ENCODE measurements around the gene POGZ.
"Not testable (repeated sequence)": the region's sequence is repeated elsewhere in the genome, so short reads cannot be mapped to it uniquely, and the experiment has no call there.

The POGZ gene

GRCh38 chr1:151436985-151437384 is 22.3 kb downstream of the POGZ start:
- Histone ChIP-seq H3K4me3 (ENCODE audit: low read depth, low read length, poor library complexity, severe bottlenecking) (no peak overlapping the region), H3K79me2 (ENCODE audit: insufficient read depth, low read length) (peaks cover 74% of the 10 kb centered on the region), H3K4me1 (ENCODE audit: insufficient read depth, low read length, severe bottlenecking) (peaks cover 11% of the 10 kb centered on the region), H3K9me2 (ENCODE audit: low read depth, low read length) (no peaks in the 10 kb centered on the region), H2AFZ (ENCODE audit: low read length) (no peak overlapping the region), H3K36me3 (ENCODE audit: insufficient read depth, low read length) (peaks cover 47% of the 10 kb centered on the region), H4K20me1 (ENCODE audit: insufficient read depth, low read length) (0 out of 2 replicates have a peak, but pooled peaks cover 7% of the 10 kb centered on the region), H3K27ac (ENCODE audit: low read depth, low read length, poor library complexity, severe bottlenecking) (no peak overlapping the region), H3K4me2 (ENCODE audit: low read length) (no peak overlapping the region), H3F3A (ENCODE audit: insufficient read depth, low read length) (no peaks in the 10 kb centered on the region), H3K9ac (ENCODE audit: low read length) (no peak overlapping the region), H3K9me3 (ENCODE audit: low read length) (no peaks in the 10 kb centered on the region), H3K27me3 (ENCODE audit: insufficient read depth, low read length) (no peaks in the 10 kb centered on the region)
- TF ChIP-seq, protein P1, sequence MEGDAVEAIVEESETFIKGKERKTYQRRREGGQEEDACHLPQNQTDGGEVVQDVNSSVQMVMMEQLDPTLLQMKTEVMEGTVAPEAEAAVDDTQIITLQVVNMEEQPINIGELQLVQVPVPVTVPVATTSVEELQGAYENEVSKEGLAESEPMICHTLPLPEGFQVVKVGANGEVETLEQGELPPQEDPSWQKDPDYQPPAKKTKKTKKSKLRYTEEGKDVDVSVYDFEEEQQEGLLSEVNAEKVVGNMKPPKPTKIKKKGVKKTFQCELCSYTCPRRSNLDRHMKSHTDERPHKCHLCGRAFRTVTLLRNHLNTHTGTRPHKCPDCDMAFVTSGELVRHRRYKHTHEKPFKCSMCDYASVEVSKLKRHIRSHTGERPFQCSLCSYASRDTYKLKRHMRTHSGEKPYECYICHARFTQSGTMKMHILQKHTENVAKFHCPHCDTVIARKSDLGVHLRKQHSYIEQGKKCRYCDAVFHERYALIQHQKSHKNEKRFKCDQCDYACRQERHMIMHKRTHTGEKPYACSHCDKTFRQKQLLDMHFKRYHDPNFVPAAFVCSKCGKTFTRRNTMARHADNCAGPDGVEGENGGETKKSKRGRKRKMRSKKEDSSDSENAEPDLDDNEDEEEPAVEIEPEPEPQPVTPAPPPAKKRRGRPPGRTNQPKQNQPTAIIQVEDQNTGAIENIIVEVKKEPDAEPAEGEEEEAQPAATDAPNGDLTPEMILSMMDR (IDR thresholded peaks at IDR 0.05; ENCODE audit: low read length) = no peak
- TF ChIP-seq EZH2 (IDR thresholded peaks at IDR 0.05; ENCODE audit: borderline replicate concordance, low read length) = no peak

GRCh38 chr1:151435174-151435573 is 24.1 kb downstream of the POGZ start:
- H3K79me2 ChIP-seq (ENCODE audit: insufficient read depth, low read length) = peaks cover 59% of the 10 kb centered on the region
- no peak overlapping the region for H3K27ac ChIP-seq (ENCODE audit: low read depth, low read length, poor library complexity, severe bottlenecking)
- H3K4me1 ChIP-seq (ENCODE audit: insufficient read depth, low read length, severe bottlenecking) = peaks cover 11% of the 10 kb centered on the region
- no peak overlapping the region for H3K4me3 ChIP-seq (ENCODE audit: low read depth, low read length, poor library complexity, severe bottlenecking)
- H2AFZ ChIP-seq (ENCODE audit: low read length) = no peak overlapping the region
- H3K36me3 ChIP-seq (ENCODE audit: insufficient read depth, low read length) = peaks cover 35% of the 10 kb centered on the region; the same call in 1 of the 2 replicates
- 0 out of 2 replicates have a peak, but pooled peaks cover 4% of the 10 kb centered on the region for H4K20me1 ChIP-seq (ENCODE audit: insufficient read depth, low read length)
- H3F3A ChIP-seq (ENCODE audit: insufficient read depth, low read length) = no peaks in the 10 kb centered on the region
- no peak overlapping the region for H3K9ac ChIP-seq (ENCODE audit: low read length)
- TF ChIP-seq EZH2 (IDR thresholded peaks at IDR 0.05; ENCODE audit: borderline replicate concordance, low read length) = no peak
- TF ChIP-seq, protein P1 (IDR thresholded peaks at IDR 0.05; ENCODE audit: low read length) = no peak
- H3K9me2 ChIP-seq (ENCODE audit: low read depth, low read length) = no peaks in the 10 kb centered on the region
- no peaks in the 10 kb centered on the region for H3K9me3 ChIP-seq (ENCODE audit: low read length)
- no peaks in the 10 kb centered on the region for H3K27me3 ChIP-seq (ENCODE audit: insufficient read depth, low read length)
- no peak overlapping the region for H3K4me2 ChIP-seq (ENCODE audit: low read length)

DNA sequence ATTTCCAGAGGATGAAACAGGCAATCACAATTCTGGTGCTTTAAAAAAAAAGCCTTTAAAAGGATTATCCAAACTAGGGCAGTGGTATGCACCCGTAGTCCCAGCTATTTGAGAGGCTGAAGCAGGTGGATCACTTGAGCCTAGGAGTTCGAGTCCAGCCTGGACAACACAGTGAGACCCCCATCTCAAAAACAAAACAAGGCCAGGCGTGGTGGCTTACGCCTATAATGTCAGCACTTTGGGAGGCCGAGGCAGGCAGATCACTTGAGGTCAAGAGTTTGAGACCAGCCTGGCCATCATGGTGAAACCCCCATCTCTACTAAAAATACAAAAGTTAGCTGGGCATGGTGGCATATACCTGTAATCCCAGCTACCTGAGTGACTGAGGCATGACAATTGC is 25.5 kb downstream of the POGZ start:
- not testable (repeated sequence) for H3K27me3 ChIP-seq (ENCODE audit: insufficient read depth, low read length); H3K9me3 ChIP-seq (ENCODE audit: low read length); H3F3A ChIP-seq (ENCODE audit: insufficient read depth, low read length); H3K9me2 ChIP-seq (ENCODE audit: low read depth, low read length); H3K9ac ChIP-seq (ENCODE audit: low read length); H3K4me2 ChIP-seq (ENCODE audit: low read length); H2AFZ ChIP-seq (ENCODE audit: low read length); H4K20me1 ChIP-seq (ENCODE audit: insufficient read depth, low read length); H3K4me3 ChIP-seq (ENCODE audit: low read depth, low read length, poor library complexity, severe bottlenecking); H3K27ac ChIP-seq (ENCODE audit: low read depth, low read length, poor library complexity, severe bottlenecking); H3K4me1 ChIP-seq (ENCODE audit: insufficient read depth, low read length, severe bottlenecking)
- Histone ChIP-seq H3K36me3 (ENCODE audit: insufficient read depth, low read length) (peaks cover 40% of the 10 kb centered on the region; the same call in 1 of the 2 replicates), H3K79me2 (ENCODE audit: insufficient read depth, low read length) (peaks cover 46% of the 10 kb centered on the region)

GRCh38 chr1:151428068-151428467 is 31.2 kb downstream of the POGZ start:
- Histone ChIP-seq H2AFZ (ENCODE audit: low read length) (no peak overlapping the region), H3F3A (ENCODE audit: insufficient read depth, low read length) (no peaks in the 10 kb centered on the region), H3K9ac (ENCODE audit: low read length) (no peak overlapping the region), H3K27ac (ENCODE audit: low read depth, low read length, poor library complexity, severe bottlenecking) (no peak overlapping the region), H3K9me3 (ENCODE audit: low read length) (no peaks in the 10 kb centered on the region), H3K4me2 (ENCODE audit: low read length) (no peak overlapping the region), H3K36me3 (ENCODE audit: insufficient read depth, low read length) (peaks cover 75% of the 10 kb centered on the region), H3K4me3 (ENCODE audit: low read depth, low read length, poor library complexity, severe bottlenecking) (no peak overlapping the region), H3K4me1 (ENCODE audit: insufficient read depth, low read length, severe bottlenecking) (no peaks in the 10 kb centered on the region), H3K9me2 (ENCODE audit: low read depth, low read length) (no peaks in the 10 kb centered on the region), H3K27me3 (ENCODE audit: insufficient read depth, low read length) (no peaks in the 10 kb centered on the region), H4K20me1 (ENCODE audit: insufficient read depth, low read length) (no peaks in the 10 kb centered on the region), H3K79me2 (ENCODE audit: insufficient read depth, low read length) (peaks cover 15% of the 10 kb centered on the region)
- TF ChIP-seq, protein P1 (IDR thresholded peaks at IDR 0.05; ENCODE audit: low read length) = no peak
- TF ChIP-seq EZH2 (IDR thresholded peaks at IDR 0.05; ENCODE audit: borderline replicate concordance, low read length) = no peak
